T-helper 2 cell treated with Interferon-gamma antibody and Interleukin-4, amounts not matched to agents 5 μg/mL and 100 μg/mL, for 36 hours (primary cell): Measurements from ENCODE around the gene KIF5C.
A peak's percentile ranks its signal among the peaks of the same experiment; 100 is the strongest.

Experiments used
- DNase-seq: peaks from one replicate; pipeline ENCODE4 v3.0.0; 2021; ENCODE audit warnings: low spot score
- H3K27ac Mint-ChIP-seq: one replicate; pipeline ENCODE4 v1.8.0; 2021; ENCODE audit warnings: mild to moderate bottlenecking, mixed read lengths
- H3K27me3 Mint-ChIP-seq: one replicate; pipeline ENCODE4 v1.8.0; 2021; ENCODE audit warnings: low read depth, mixed read lengths
- H3K36me3 Mint-ChIP-seq: one replicate; pipeline ENCODE4 v1.8.0; 2021; ENCODE audit warnings: low read depth, mixed read lengths
- H3K4me1 Mint-ChIP-seq: one replicate; pipeline ENCODE4 v1.8.0; 2021; ENCODE audit warnings: low read depth, mixed read lengths
- H3K4me3 Mint-ChIP-seq: one replicate; pipeline ENCODE4 v1.8.0; 2022; ENCODE audit warnings: mild to moderate bottlenecking, moderate library complexity, mixed read lengths
- H3K9me3 Mint-ChIP-seq: one replicate; pipeline ENCODE4 v1.8.0; 2021; ENCODE audit warnings: mixed read lengths

Gene KIF5C

DNA sequence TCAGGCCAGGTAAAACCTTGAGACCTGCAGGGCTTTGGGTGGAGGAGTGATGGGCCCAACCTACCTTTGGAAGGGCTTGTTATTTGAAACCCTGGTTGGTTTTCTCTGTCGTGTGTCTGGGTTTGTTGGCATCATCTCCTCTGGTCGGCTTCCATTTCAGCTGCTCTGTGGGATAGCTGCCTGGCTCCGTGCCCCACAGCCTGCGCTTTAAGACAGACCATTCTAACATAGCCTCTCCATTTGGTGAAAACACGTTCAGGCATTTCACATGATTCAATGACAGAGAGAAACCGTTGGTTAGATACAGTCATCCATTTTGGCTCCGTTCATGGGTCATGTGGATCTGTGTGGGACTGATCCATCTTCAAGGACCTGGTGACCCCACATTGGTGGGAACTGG lies 126.5 kb downstream of the KIF5C start:
- Mint-ChIP-seq H3K27me3 (no peaks in the 10 kb centered on the region), H3K27ac (no peak overlapping the region), H3K4me1 (no peaks in the 10 kb centered on the region), H3K9me3 (no peaks in the 10 kb centered on the region), H3K36me3 (peaks cover 11% of the 10 kb centered on the region), H3K4me3 (no peak overlapping the region)
- no peak for DNase-seq

DNA sequence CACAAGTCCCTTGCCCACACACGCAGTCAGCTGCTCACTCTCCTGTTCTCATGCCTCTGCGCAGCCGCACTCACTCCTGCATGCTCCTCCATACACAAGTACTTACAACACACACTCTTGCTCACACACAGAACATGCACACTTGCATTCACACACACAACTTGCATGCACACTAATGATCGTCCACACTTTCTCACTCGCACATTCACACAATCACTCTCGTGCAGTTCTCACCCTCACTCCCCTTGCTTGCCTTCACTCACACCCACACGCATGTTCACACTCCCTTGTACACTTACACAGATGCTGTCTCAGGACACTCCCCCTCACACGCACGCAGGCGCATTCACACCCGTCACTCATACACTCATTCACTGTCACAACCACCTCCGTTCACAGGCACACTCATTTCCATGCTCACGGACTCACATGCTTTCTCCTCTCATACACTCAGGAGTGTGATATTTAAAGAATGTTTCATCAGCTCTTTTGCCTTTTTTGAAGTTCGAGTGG lies 127.4 kb downstream of the KIF5C start:
- Mint-ChIP-seq H3K36me3 (peaks cover 11% of the 10 kb centered on the region), H3K4me3 (no peak overlapping the region), H3K27me3 (no peaks in the 10 kb centered on the region)

DNA sequence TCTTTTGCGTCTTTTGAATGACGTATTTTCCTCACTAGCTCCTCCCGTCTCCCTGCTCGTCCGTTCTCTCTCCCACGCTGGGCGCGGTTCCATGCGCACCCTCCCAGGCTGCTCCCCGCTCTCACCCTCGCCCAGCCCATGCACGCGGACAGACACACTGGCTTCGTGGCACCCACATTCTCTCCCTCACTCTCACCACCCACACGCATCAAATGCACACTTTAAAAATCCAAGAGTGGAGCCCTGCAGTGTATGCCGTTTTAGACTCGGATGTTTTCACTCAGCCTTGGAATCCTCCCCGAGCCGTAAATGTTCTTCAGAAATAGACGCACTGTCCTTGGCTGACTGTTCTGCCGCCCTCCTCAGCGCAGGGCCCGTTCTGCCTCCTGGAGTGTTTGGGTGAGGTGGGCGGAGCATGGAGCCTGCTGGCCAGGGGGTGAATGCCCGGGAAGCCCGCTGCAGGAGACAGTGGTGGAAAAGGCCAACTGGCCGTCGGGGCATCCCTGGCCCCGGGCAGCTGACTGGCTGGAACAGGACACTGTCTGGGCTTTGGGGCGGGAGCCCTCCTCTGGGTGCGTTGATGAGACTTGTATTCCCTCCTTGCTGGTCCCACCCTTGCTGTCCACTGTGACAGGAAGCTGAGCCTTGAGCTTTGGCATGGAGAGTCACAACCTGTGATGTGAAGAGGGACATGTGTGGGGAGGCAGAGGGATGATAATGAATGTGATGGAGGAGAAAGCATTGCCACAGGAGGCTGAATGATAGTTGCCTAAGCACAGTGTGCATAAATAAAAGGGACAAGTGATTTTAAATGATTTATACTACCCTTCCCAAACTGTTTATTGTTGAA lies 128.1 kb downstream of the KIF5C start:
- DNase-seq: no peak
- H3K4me3 Mint-ChIP-seq: no peak overlapping the region
- H3K9me3 Mint-ChIP-seq: no peaks in the 10 kb centered on the region
- no peaks in the 10 kb centered on the region for H3K27me3 Mint-ChIP-seq
- peaks cover 11% of the 10 kb centered on the region for H3K36me3 Mint-ChIP-seq
- no peak overlapping the region for H3K27ac Mint-ChIP-seq
- no peaks in the 10 kb centered on the region for H3K4me1 Mint-ChIP-seq

More for the DNA sequence above, 127.4 kb downstream of the KIF5C start:
- Mint-ChIP-seq H3K4me1 (no peaks in the 10 kb centered on the region), H3K27ac (no peak overlapping the region), H3K9me3 (no peaks in the 10 kb centered on the region)
- no peak for DNase-seq

DNA sequence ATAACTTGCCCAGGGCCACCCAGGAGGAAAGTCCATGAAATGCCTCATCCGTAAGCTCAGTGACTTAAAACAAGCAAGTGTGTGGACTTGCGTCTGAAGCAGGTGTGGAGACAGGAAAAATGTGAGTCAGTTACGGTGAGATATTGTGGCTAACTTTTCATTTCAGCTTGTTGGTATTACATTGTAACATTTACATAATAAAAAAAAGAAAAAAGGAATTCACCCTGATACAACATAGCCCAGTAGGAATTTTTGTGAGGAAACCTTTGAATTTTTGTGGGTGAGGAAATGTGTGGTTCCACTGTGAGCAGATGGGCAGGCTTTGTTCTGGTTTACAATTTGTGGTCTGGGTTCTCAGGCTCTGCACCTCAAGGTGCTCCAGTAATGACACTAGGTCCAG lies 129.8 kb downstream of the KIF5C start:
- H3K9me3 Mint-ChIP-seq: no peaks in the 10 kb centered on the region
- no peak overlapping the region for H3K4me3 Mint-ChIP-seq
- no peak overlapping the region for H3K27ac Mint-ChIP-seq
- no peaks in the 10 kb centered on the region for H3K4me1 Mint-ChIP-seq
- DNase-seq: no peak
- no peaks in the 10 kb centered on the region for H3K27me3 Mint-ChIP-seq
- H3K36me3 Mint-ChIP-seq: peaks cover 11% of the 10 kb centered on the region

DNA sequence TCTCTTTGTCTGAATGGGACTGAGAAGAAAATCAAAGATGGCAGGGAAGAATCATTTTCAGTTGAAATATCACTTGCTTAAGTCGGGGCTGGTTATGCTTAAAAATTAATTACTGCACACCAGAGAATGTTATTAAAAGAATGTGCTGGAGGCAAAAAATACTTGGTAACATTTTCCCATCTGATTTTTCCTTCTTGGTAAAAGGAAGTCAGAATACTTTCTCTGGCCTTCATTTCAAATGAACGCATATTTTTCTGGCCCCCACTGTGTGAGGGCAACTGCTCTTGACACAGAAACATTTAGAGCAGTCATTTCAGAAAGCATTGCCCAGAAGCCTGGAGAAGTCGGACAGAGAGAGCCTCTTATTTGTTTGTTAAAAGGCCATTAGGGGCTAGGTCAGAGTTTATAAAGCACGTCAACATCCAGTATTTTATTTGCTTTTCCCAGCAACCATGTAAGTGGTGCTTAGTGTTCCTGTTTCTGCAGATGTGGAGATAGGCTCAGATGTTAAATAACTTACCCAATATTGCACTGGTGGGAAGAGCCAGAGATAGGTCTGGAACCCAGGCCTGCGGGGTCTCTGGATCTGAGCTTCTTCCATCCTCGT lies 130.5 kb downstream of the KIF5C start:
- H3K27me3 Mint-ChIP-seq: no peaks in the 10 kb centered on the region
- H3K4me3 Mint-ChIP-seq: no peak overlapping the region

DNA sequence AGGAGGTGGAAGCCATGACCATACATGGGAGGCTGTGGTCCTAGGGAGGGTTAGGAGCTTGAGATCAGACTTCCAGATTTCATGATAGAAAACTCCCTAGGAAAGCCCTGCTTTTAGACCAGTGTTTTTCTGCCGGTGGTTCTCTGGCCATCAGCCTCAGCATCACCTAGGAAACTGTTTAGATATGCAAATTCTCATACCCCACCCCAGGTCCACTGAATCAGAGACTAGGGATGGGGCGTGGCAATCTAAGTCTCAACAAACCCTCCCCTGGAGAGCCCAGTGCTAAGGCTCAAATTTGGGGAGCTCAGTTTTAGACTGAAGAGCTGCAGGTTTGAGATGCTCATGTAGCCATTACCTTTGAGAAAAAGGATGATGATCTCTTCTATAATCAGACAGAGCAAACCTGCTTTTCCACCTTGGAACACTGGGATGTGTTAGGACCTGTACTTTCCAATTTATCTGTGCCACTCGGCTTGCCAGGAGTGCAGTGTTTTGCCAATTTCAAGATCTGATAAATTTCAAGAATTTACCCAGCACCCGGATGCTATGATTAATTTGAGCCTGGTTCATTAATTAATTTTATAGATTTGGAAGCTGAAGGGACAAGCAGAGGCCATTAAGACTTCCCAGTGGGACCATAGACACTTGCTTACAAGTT lies 132.0 kb downstream of the KIF5C start:
- no peak for DNase-seq
- Mint-ChIP-seq H3K4me3 (no peak overlapping the region), H3K4me1 (no peaks in the 10 kb centered on the region), H3K27me3 (no peaks in the 10 kb centered on the region), H3K9me3 (no peaks in the 10 kb centered on the region), H3K36me3 (peaks cover 8% of the 10 kb centered on the region), H3K27ac (no peak overlapping the region)

More for the DNA sequence above, 130.5 kb downstream of the KIF5C start:
- Mint-ChIP-seq H3K9me3 (no peaks in the 10 kb centered on the region), H3K36me3 (peaks cover 13% of the 10 kb centered on the region), H3K27ac (no peak overlapping the region), H3K4me1 (no peaks in the 10 kb centered on the region)
- DNase-seq: no peak

DNA sequence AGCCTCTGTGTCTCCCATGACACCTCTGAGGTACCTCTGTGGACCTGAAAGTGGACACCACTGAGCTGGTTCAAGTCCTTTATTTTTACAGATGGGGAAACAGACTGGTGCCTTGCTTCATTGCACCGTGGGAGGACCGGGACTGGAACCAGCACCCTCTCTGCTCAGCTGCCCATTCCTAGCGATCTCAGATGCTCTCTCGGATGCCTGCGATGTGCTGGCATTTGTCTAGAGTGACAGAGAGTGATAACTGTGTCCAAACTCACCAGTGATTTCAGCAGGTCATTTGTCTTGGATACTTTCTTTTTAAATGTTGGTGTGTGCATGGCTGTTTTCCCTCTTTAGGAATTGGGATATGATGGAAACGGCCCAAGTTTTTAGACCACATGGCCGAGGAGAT lies 133.4 kb downstream of the KIF5C start:
- no peak for DNase-seq
- H3K27ac Mint-ChIP-seq: no peak overlapping the region
- H3K36me3 Mint-ChIP-seq: peaks cover 2% of the 10 kb centered on the region
- H3K4me1 Mint-ChIP-seq: no peaks in the 10 kb centered on the region
- no peak overlapping the region for H3K4me3 Mint-ChIP-seq
- H3K9me3 Mint-ChIP-seq: no peaks in the 10 kb centered on the region
- H3K27me3 Mint-ChIP-seq: no peaks in the 10 kb centered on the region

DNA sequence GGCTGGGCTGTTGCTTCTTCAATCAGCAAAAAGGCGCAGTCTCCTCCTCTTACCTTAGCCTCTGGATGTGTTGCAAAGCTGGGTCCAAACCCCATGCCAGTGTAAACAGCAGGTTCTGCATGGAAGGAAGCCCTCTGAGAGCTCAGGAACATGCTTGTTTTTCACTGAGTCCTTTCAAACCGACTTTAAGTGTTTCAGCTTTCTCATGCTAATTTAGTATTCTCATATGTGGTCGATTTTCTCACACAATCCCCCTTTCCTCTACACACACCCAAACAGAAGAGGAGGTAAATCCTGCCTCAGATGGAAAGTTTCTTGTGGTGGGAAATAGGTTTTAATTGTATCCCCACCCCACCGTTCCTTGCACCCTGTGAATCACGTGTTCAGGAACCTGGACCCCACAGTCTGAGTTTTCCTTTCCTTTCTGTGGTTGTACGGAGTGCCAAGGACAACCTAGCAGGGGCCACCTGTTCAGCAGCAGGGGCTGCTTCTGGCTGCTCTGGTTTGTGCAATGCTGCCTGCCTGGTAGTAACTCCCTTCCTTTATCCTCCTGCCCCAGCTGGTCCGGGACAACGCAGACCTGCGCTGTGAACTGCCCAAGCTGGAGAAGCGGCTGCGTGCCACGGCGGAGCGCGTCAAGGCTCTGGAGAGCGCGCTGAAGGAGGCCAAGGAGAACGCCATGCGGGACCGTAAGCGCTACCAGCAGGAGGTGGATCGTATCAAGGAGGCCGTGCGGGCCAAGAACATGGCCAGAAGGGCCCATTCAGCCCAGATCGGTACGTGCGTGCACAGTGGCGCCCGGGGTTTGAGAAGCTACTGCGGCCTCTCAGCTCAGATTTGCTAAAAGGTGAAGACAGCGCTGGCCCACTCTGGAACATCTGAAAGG lies 134.8 kb downstream of the KIF5C start:
- H3K27me3 Mint-ChIP-seq: no peaks in the 10 kb centered on the region
- peaks cover 2% of the 10 kb centered on the region for H3K36me3 Mint-ChIP-seq
- no peak overlapping the region for H3K27ac Mint-ChIP-seq
- no peak overlapping the region for H3K4me3 Mint-ChIP-seq
- H3K4me1 Mint-ChIP-seq: no peaks in the 10 kb centered on the region
- no peak for DNase-seq
- no peaks in the 10 kb centered on the region for H3K9me3 Mint-ChIP-seq

DNA sequence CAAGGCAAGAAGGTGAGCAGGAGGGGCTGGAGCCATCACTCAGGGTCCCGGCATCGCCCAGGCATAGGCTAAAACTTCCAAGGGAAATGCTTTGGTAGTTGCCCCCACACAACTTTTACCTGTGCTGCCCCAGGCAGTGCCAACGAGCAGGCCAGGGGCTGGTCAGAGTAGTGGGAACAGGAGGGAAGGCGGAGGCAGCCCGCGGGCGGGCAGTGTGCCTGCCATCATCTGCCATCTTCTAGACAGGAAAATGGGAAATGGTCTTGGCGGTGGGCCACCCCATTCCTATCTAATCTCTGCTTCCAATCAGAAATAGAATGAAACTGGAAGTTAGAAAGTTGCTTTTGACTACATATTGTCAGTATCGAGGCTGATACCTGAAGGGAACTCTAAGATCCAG lies 137.5 kb downstream of the KIF5C start:
- Mint-ChIP-seq H3K27me3 (no peaks in the 10 kb centered on the region), H3K27ac (no peak overlapping the region), H3K4me3 (no peak overlapping the region), H3K36me3 (peaks cover 2% of the 10 kb centered on the region), H3K9me3 (no peaks in the 10 kb centered on the region), H3K4me1 (peaks cover 7% of the 10 kb centered on the region)
- no peak for DNase-seq

DNA sequence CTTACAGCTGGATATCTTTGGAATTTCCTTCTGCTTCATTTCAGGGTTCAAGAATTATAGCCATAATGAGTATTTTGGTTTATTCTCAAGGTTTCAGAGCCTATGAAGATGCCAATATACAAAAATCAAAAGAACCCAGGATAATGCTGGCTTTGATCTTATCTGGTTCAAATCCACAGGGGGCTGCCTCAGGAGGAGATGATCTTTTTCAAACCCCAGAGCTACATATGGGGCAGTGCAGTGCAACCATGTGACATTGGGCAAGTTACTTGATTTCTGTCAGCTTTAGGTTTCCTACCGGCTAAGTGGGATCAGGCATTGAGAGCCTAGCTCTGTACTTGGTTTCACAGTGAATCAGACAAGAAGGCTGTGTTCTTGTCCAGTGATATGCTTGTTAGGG lies 140.5 kb downstream of the KIF5C start:
- H3K4me3 Mint-ChIP-seq: no peak overlapping the region
- DNase-seq: no peak
- H3K27me3 Mint-ChIP-seq: no peaks in the 10 kb centered on the region
- peaks cover 7% of the 10 kb centered on the region for H3K4me1 Mint-ChIP-seq
- no peak overlapping the region for H3K27ac Mint-ChIP-seq
- no peaks in the 10 kb centered on the region for H3K36me3 Mint-ChIP-seq
- no peaks in the 10 kb centered on the region for H3K9me3 Mint-ChIP-seq

DNA sequence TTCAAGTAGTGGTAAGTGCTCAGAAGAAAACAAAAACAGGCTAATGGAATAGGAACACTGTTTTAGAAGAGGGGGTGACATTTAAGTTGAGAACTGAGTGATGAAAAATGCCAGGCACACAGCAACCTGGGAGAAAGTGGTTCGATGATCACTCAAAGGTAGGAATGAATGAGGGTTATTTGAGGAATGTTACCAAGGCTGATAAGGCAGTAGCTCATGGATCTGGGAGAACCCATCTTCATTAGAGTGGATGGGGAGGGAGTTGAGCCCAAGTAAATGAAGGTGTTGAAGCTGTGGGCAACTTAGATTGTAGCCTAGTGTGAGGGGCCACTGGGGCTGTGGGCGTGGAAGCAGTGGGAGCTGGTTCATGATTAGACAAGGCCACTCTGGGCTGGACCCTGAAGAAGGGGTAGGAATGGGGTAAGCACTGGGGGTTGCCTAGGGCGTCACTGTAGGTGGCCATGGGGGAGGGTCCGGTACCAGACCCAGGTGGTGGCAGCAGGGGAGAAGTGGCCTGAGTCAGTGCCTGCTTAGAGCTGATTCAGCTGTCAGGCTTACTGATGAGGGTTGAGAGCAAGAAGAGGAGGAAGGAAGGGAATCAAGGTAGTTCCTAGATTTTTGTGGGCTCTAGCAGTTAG lies 141.0 kb downstream of the KIF5C start:
- DNase-seq: no peak
- Mint-ChIP-seq H3K4me3 (no peak overlapping the region), H3K27ac (no peak overlapping the region), H3K27me3 (no peaks in the 10 kb centered on the region), H3K4me1 (peaks cover 7% of the 10 kb centered on the region), H3K9me3 (no peaks in the 10 kb centered on the region), H3K36me3 (no peaks in the 10 kb centered on the region)

DNA sequence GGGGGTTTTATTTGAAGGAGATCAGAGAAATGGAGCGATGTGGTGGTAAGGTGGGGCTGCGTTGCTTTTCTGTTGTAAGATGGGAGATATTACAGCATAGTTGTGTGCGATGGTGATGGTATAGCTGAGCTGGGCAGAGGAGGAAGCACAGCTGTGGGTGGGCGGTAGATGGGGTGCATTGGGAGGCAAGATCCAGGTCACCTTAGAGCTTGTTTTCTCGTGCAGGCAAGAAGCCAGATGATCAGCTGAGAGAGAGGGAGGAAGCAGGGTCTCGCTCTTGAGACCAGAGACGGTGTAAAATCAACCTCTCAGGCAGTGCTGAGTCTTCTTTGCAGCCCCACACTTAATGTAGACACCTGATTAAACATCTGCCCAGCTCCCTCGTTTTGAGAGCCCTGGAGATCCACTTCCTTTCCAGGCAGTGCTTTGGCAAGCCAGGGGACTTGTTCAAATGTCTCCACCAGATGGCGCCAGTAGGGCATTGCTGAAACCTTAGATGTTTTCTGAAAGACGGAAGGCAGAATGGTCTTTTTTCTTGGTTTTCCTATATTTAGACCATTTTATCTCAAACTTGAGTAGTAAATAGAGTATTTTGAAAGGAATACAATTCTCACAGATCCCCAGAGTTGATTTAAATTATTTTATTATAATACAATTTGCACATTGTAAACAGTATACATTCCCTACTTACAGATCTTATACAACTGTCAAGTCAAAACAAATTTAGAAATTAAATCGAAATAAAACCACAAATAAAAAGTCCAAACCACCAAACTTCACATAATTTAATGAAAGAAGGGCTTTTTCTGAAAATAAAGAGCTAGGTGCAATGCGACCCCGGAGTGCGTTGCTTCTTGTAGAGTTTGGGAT lies 142.3 kb downstream of the KIF5C start:
- Mint-ChIP-seq H3K9me3 (no peaks in the 10 kb centered on the region), H3K27me3 (no peaks in the 10 kb centered on the region), H3K36me3 (no peaks in the 10 kb centered on the region), H3K4me3 (no peak overlapping the region), H3K4me1 (peaks cover 7% of the 10 kb centered on the region), H3K27ac (no peak overlapping the region)
- DNase-seq: peak; percentile 48
